ENCODE measurements around the gene ATG4C.

Gene ATG4C

GRCh38 chr1:62906428-62906886 lies 122.5 kb downstream of the ATG4C start:
- no peak for DNase-seq

GRCh38 chr1:62908168-62908695 lies 124.3 kb downstream of the ATG4C start:
- DNase-seq, result no peak

- DNase-seq, result no peak
Measured at GRCh38 chr1:62912028-62912638, 128.2 kb downstream of the ATG4C start.
